Stimulated activated CD8-positive, alpha-beta memory T cell treated with anti-CD3 and anti-CD28 coated beads, Interleukin-4, amount 100 ng/mL, for 4 hours (primary cell): ENCODE results near the gene GRAP.
"Not testable (repeated sequence)": the region's sequence is repeated elsewhere in the genome, so short reads cannot be mapped to it uniquely, and the experiment has no call there.

Experiments
- DNase-seq, 2 donors: peaks; one replicate each; pipeline ENCODE4 v3.0.0-alpha.2; 2020; ENCODE audit warnings: low read depth in 2 of 2, low spot score in 1 of 2

Gene GRAP

DNA sequence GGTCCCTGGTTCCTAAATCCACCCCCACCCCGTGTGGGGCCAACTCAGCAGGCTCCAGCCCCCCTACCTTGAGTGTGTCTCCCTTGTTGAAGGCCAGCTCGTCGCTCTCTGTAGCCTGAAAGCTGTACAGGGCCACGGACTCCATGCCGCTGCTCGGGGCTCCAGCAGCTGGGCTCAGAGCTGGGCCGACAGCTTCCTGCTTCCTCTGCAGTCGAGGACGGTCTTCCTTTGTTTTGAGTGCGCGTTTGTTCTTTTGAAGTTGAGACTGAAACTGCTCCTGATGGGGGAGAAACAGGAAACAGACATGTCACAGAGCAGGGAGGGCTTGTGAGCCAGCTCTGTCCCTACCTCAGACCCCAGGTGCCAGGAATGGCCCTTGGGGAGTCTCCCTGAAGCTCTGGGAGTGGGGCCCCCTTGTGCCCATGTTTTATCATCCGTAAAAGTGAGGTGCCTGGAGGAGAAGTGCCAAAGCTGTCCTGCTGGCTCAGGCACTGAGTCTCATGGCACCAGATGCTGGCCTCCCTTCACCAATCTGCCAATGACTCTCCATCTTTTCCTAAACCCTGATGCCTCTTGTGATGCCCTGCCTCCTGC, at the start of gene GRAP:
Gene GRAP (minus strand): TSS at position 176 of the 594 bp plus-strand sequence. CDS start 31 bp downstream, at position 145.
- DNase-seq, result not testable (repeated sequence)

DNA sequence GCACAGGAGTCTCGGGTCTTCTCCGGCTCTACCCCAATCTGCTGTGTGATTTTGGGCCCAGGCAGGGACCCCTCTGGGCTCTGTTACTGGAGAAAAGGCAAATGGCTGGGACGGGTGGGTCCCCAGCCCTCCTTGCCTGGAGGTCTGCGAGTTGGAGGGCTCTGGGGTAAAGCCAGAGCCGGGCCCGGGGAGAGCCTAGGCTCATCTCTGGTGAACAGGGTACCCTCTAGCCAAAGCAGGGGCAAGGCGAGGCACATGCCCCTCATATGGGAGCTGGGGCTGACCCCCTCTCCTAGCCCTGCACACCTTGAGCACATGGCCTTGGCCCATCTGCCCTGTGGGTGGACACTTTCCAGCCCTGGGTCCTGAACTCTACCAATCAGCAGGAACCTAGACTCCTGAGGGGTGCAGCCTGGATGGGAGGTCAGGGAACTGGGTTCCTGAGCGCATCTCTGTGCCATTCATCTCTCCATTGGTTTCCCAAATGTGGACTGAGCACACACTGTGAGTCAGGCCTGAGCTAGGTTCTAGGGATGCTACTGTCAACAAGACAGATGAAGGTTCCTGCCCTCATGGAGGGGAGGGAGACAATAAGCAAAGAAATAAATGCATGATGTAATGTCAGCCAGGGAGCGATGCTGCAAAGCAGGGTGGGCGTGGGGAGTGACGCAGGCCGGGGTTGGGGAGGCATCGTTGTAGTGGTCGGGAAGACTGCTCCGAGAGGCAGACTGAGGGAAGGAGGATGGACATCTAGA, 47.1 kb upstream of the GRAP start:
- DNase-seq, result not testable (repeated sequence)

DNA sequence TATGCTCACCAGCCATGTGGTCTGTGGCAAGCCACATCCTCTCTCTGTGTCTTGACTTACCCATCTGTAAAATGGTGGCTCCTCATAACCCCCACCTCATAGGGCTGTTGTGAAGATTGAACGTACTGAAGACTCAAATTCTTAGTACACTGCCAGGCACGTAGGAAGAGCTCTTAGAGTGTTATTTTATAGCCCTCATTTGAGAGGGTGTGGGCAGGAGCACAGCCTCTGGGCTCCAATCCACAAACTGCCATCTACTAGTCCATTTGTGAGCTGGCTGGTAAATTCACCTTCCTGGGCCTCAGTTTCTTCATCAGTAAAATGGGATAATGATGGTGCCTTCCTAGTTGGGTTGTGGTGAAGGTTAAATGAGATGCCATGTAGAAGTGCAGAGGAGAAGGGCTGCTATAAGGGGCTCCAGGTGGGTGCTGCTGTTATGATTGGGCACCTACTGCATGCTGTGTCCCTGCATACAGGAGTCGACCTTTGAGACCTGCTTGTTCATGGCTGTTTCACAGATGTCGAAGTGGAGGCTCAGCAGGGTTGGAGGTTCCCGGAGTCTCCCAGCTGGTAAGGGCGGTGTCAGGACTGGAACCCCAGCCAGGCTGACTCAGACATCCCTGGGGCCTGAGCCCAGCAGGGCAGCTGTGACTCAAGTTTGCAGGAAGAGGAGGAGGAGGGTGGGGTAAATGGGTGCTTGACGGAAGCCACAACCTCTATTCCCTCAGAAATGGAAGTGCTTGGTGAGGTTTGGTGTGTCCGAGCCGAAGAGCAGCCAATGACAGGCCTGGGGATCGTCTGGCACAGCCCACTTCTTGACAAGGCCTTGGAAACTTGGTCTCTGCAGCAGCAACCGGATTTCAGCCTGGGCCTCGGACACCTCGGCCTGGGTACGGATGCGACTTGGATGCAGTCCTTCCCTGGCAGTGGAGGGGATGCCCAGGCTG, 46.3 kb upstream of the GRAP start:
- DNase-seq, result not testable (repeated sequence)

DNA sequence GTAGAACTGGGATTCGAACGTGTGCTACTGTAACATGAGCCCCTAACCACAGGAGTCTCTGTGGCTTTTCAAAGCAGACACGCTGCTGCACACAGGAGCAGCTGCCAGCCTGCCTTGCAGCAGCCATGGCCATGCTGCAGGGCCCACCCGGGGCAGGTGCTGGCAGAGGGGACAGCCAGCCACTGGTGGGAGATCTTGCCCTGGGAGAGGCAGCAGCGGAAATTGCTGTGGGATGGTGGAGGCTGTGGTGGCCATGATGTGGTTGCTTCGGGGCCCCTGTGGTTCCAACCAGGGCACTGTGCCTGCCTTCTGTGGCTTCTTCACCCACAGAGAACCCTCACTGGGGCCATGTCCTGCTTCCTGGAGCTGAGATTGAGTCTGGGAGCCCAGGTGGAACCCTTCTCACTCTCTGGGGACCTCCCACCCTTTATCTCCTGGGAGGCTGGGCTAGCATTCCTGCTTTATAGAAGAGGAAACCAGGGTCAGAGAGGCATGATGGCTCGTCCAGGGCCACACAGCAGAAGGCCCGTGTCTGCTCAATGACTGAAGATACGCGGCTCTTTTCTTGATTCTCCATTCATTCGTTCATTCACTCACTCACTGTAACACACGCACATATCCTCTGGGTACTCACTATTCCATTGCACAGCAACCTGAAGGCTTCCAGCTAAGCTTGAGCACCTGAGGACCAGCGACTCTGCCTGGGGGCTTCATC, 43.5 kb upstream of the GRAP start:
- DNase-seq, result not testable (repeated sequence)

DNA sequence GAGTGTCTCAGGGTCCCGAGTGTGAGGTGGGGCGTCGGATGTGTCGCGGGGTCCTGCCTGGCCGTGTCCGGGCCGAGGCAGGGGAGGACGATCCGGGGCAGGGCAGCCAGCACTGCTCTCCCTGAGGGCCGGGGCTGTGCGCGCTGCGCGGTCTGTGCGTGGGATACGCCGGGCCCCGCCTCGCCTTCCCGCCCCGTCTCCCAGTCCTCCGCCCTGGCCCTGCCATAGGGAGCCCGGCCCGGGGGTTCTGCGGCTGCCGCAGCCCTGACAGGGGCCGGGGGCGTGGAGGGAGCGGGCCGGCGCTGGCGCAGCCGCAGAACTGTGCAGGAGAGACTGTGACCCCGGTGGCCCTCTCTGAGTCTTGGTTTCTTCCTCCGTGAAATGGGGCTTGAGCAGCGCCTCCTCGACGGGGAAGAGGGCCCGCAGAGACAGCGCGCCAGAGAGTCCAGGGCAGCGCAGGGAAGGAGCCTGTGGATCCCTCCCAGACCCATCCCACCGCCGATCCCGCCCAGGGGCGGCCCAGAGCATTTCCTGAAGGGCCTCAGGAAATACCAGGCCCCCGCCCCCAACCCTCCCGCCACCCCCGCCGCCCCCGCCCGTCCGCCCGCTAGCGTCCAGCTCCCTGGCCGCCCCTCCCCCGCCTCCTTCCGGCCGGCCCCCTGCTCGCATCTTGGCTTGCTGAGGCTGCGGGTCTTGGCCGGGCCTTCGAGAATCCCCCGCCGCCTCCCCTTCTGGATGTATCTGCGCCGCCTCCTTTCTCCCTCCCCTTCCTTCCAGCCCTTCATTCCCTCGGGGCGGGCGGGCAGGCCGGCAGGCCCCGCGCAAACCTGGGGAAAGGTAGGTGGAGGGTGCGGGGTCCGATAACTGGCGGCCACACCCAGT, 42.3 kb upstream of the GRAP start:
- DNase-seq, result not testable (repeated sequence)

DNA sequence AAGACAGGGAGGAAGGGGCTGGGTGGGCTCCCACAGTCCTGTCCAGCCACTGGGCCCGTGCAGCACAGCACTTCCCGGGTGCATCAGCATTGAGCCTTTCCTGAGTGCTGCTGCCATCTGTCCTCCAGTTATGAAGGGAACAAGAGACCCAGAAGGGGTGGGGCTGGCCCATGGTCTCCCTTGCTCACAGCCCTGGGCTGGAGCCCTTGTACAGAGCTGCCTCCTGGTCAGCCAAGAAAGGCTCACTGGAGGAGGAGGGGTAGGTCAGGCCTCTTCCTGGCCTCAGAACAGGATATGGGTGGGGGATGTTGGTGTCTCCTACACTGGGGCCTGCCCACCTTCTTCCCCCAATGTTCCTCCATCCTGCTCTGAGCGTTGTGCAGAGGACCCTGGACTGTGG, 30.6 kb upstream of the GRAP start:
- DNase-seq, result not testable (repeated sequence)

DNA sequence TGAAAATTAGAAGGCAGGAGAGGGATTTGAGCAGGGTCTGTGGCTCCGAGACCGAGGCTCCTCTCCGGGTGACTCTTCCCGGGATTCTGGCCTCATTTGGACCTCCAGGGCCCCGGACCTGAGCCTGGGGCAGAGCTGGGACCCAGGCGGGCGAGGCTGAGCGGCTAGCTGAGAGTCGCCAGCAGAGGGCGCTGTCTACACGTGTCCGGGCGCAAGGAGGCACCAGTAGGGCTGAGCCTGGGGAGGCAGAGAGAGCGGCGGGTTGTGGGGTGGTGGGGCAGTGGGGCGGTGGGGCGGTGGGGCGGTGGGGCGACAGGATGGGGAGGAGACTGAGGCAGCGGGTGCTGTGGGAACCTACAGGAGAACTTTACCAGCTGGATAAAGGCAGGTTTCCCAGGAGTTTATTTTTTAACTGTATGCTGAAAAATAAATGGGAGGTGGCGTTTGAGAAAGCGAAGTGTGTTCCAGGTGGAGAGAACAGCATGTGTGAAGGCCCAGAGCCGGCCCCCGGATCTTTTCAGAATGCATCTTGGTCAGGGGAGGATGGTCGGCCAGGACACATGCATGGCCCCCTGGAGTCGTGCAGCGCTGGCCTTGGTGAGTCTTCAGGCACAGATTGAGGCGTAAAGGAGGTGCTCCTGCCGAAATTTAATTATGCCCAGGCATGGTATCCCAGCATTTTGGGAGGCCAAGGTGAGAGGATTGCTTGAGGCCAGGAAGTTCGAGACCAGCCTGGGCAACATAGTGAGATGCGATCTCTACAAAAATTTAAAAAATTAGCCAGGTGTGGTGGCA, 29.8 kb upstream of the GRAP start:
- peak in 1 of 2 donors; percentile 6 for DNase-seq

DNA sequence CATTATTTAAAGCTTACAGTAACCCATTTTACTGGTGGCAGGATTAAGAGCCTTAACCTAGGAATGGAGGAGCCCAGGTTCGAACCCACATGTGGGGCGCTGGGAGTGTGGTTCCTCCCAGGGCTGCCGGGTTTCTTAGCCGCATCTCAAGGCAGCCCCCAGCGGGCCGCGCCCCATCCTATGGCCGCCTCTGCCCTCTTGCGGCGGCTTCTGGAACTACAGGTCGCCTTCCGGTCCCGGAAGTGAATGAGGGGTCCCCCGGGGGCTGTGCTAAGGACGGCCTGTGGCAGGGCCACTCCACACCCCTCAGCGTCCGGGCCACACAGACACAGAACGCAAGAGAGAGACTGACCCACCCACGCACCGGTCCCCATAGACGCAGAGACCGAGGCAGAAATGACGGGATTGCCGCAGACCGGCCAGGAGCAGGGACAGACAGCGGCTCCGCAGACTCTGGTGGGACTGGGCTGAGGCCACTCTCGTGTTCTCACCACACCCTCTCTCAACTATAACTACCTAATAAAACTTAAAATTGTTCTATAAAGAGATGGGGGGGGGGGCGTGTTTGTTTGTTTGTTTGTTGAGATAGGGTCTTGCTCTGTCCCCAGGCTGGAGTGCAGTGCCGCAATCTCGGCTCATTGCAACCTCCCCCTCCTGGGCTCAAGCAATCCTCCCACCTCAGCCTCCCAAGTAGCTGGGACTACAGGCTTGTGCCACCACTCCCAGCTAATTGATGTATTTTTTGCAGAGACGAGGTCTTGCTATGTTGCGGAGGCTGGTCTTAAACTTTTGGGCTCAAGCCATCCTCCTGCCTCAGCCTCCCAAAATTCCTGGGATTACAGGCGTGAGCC, 23.8 kb upstream of the GRAP start:
- DNase-seq, result not testable (repeated sequence)

DNA sequence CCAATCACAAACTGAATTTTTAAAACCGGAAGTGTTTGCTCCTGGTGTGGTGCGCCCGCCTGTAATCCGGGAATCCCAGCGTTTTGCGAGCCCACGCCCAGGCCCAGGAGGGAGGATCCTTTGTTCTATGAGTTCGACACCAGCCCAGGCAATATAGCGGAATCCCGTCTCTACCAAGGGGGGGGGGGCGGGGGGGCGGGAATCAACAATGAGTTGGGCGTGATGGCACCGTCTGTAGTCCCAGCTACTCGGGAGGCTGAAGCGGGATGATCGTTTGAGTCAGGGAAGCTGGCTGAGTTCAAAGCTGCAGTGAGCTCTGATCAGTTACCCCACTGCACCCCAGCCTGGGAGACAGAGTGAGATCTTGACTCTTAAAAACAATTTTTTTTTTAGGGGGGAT, 17.6 kb upstream of the GRAP start:
- DNase-seq, result not testable (repeated sequence)

DNA sequence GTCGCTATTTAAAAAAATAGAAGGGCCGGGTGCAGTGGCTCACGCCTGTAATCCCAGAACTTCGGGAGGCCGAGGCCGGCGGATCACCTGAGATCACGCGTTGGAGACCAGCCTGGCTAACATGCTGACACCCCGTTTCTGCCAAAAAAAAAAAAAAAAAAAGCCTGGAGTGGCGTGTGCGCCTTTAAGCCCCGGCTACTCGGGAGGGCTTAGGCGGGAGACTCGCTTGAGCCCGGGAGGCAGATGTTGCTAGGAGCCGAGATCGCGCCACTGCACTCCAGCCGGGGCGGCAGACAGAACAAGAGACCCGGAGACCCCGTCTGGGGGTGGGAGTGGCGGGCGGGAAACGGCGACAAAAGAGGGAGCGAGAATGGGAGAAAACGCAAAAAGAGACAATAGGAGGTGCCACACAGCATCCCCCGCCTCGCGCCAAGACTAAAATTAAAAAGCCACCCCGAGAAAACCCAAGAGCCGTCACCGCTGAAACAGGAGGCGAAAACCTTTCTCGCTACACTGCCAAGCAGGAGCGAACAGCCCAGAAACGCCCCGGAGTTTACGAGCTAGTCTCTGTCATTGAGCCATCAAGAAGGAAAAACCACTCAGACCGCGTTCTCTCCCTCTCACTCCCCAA, 16.7 kb upstream of the GRAP start:
- peak; percentile 51 to 52 for DNase-seq

DNA sequence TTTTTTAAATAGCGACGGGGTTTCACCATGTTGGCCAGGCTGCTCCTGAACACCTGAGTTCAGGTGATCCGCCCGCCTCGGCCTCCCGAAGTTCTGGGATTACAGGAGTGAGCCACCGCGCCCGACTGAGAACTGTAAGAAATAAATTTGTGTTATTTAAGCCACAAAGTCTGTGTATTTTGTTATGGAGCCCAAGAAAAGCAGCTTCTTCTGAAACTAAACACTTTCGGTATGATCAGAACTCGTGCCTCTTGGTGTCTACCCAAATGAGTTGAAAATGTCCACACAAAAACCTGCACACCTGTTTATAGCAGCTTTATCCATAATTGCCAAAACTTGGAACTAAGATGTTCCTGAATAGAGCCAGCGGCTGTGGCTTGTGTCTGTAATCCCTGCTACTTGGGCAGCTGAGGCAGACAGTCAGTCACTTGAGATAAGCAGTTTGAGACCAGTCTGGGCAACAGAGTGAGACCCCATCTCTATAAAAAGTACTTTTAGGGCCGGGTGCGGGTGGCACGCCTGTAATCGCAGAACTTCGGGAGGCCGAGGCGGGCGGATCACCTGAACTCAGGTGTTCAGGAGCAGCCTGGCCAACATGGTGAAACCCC, 16.1 kb upstream of the GRAP start:
- not testable (repeated sequence) for DNase-seq

DNA sequence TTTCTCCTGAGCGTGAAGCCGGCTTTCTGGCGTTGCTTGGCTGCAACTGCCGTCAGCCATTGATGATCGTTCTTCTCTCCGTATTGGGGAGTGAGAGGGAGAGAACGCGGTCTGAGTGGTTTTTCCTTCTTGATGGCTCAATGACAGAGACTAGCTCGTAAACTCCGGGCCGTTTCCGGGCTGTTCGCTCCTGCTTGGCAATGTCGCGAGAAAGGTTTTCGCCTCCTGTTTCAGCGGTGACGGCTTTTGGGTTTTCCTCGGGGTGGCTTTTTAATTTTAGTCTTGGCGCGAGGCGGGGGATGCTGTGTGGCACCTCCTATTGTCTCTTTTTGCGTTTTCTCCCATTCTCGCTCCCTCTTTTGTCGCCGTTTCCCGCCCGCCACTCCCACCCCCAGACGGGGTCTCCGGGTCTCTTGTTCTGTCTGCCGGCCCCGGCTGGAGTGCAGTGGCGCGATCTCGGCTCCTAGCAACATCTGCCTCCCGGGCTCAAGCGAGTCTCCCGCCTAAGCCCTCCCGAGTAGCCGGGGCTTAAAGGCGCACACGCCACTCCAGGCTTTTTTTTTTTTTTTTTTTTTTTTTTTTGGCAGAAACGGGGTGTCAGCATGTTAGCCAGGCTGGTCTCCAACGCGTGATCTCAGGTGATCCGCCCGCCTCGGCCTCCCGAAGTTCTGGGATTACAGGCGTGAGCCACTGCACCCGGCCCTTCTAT, 15.4 kb upstream of the GRAP start:
- DNase-seq, result peak in 1 of 2 donors; percentile 75

DNA sequence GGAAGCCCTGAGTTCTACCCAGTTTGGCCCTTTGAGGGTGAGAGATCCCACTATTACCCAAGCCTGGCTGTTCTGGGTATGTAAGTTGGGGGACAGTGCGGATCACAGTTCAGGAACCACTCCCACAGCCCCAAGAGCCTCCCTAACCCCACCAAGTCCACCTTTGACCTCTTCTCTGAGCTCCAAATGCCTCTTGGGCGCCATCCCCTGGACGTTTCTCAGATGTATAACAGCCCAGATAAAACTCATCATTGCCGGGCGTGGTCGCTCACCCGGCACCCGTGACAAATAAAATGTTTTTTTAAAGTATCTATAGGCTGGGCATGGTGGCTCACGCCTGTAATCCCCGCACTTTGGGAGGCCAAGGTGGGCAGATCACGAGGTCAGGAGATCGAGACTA, 8.7 kb upstream of the GRAP start:
- not testable (repeated sequence) for DNase-seq

DNA sequence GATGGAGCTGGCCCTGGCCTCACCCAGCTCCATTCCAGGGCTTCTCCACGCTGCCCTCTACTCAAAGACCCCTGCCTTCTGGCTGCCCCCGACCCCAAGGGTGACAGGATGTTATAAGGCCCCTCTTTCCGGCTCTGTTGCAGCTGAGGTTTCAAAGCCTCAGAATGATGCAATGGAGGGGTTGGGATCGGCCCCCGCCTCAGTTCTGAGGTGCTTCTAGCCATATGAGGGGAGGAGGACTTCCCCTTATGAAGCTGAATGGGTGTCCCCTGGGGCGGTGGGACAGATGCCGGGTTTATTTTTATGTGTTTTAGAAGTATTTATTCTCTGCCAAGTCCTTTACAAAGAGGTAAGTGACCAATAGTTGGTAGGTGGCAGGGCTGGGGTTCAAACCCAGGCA, 2.1 kb upstream of the GRAP start:
- not testable (repeated sequence) for DNase-seq

DNA sequence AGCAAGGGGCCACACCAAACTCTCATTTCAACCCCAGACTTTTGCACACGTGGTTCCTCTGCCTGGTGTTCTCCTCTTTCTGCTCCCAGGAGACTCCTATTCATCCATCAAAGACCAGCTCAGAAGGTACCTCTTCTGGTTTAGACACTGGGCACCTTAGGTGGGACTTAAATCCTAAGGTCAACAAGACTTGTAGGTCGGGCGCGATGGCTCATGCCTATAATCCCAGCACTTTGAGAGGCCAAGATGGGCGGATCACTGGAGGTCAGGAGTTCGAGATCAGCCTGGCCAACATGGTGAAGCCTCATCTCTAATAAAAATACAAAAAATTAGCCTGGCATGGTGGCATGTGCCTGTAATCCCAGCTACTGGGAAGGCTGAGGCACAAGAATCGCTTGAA, 753 bp upstream of the GRAP start:
- DNase-seq, result not testable (repeated sequence)

DNA sequence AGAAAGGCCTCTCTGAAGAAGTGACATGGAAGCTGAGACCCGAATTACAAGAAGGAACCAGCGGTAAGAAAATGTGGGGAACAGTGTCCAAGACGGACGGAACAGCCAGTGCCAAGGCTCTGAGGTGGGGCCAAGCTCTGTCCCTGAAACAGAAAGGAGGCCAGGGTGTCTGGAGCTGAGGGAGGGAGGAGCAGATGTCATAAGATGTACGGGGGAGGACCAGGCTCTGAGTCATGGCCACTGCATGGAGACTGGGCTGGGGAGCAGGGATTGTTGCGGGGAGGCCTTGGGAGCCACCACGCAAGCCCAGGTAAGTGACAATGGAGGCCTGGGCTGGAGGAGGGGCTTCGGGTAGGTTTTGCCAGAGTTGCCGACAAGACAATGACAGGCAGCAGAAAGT, 2.1 kb downstream of the GRAP start:
- DNase-seq, result not testable (repeated sequence)

DNA sequence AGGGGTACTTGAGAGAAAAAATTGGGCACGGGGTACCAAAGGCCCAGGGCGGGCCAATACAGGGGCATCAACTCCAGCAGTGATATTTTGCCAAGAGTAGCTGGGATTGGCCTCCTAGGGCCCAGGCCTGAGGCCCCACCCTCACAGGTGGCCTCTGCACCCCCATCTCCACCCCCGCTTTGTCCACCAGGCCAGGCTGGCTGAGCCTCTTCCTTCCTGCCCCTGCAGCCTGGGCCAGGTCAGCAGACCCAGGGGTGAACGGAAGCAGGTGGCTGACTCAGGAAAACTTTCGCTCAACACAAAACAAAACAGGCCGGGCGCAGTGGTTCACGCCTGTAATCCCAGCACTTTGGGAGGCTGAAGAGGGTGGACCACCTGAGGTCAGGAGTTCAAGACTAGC, 3.7 kb downstream of the GRAP start:
- DNase-seq, result not testable (repeated sequence)
